HepG2 (cell line): ENCODE measurements around the gene ENTPD7. TPM values are rescaled to one million over a fixed set of nuclear protein-coding genes. Genes with fewer than 3 reads are reported as not detected.
A peak's percentile ranks its signal among the peaks of the same experiment; 100 is the strongest.

Source experiments
- ATF4 ChIP-seq, 2 experiments: fragments of 450-650 bp in 1 of 2; sonication (generic) in 1 of 2; formaldehyde crosslinking; IDR thresholded peaks; 2 replicates each; pipeline versions ENCODE4 v1.5.0 to v1.8.0; 2020 to 2022; ENCODE audit warnings: mild to moderate bottlenecking in 1 of 2, missing genetic modification reagents in 1 of 2
- ATF7 ChIP-seq, 2 experiments: fragments of 450-650 bp in 1 of 2; sonication (generic) in 1 of 2; formaldehyde crosslinking in 1 of 2; IDR thresholded peaks; 2 replicates each; pipeline versions ENCODE4 v1.4.0 to v1.6.1; 2016 to 2020; ENCODE audit warnings: antibody characterized with exemption in 1 of 2, mild to moderate bottlenecking in 1 of 2, missing genetic modification reagents in 1 of 2
- BRCA1 ChIP-seq: sonication (generic); formaldehyde crosslinking; IDR thresholded peaks from 2 replicates; pipeline ENCODE4 v1.4.0; 2020; ENCODE audit warnings: missing genetic modification reagents
- FOSL2 ChIP-seq: sonication (generic); formaldehyde crosslinking; IDR thresholded peaks from 2 replicates; pipeline ENCODE4 v1.4.0; 2020; ENCODE audit warnings: missing genetic modification reagents
- JARID2 ChIP-seq: sonication (generic); formaldehyde crosslinking; IDR thresholded peaks from 2 replicates; pipeline ENCODE4 v1.8.1; 2023; ENCODE audit warnings: missing genetic modification reagents, inconsistent platforms; ENCODE audit not compliant: insufficient replicate concordance
- KAT7 ChIP-seq: IDR thresholded peaks from 2 replicates; pipeline ENCODE4 v1.6.1; 2018; ENCODE audit warnings: borderline replicate concordance, missing compliant biosample characterization
- KDM3A ChIP-seq: IDR thresholded peaks from 2 replicates; pipeline ENCODE4 v1.6.1; 2018; ENCODE audit warnings: low read depth, missing compliant biosample characterization
- MTA1 ChIP-seq: sonication (generic); formaldehyde crosslinking; IDR thresholded peaks from 2 replicates; pipeline ENCODE4 v1.4.0; 2020; ENCODE audit warnings: missing genetic modification reagents, mild to moderate bottlenecking, borderline replicate concordance
- NFE2L2 ChIP-seq: fragments of 150-350 bp; IDR thresholded peaks from 2 replicates; pipeline ENCODE4 v1.6.1; 2014; ENCODE audit warnings: low read length
- NFKB2 ChIP-seq: sonication (generic); formaldehyde crosslinking; IDR thresholded peaks from 2 replicates; pipeline ENCODE4 v1.4.0; 2020; ENCODE audit warnings: missing genetic modification reagents, borderline replicate concordance
- RAD21 ChIP-seq: fragments of 450-650 bp; formaldehyde crosslinking; IDR thresholded peaks from 2 replicates; pipeline ENCODE4 v1.5.0; 2020; ENCODE audit warnings: mild to moderate bottlenecking
- RBM39 ChIP-seq: fragments of 200-400 bp; formaldehyde crosslinking; IDR thresholded peaks from one replicate; pipeline ENCODE4 v1.6.1; 2018; ENCODE audit warnings: antibody characterized with exemption, mild to moderate bottlenecking, low read depth, low read length; ENCODE audit not compliant: poor library complexity, severe bottlenecking
- SYNCRIP ChIP-seq: fragments of 200-400 bp; formaldehyde crosslinking; IDR thresholded peaks from 2 replicates; pipeline ENCODE4 v1.6.1; 2018; ENCODE audit warnings: mild to moderate bottlenecking, low read depth, low read length; ENCODE audit not compliant: insufficient read depth
- TBX2 ChIP-seq: sonication (generic); formaldehyde crosslinking; IDR thresholded peaks from 2 replicates; pipeline ENCODE4 v1.5.0; 2020; ENCODE audit warnings: missing genetic modification reagents, mild to moderate bottlenecking, borderline replicate concordance
- TEAD3 ChIP-seq: optimal IDR thresholded peaks from 2 replicates; pipeline ENCODE3; 2016; ENCODE audit warnings: borderline replicate concordance
- THAP11 ChIP-seq: IDR thresholded peaks from 2 replicates; pipeline ENCODE4 v1.6.1; 2016; ENCODE audit warnings: missing biosample characterization, missing genetic modification reagents
- ZBTB21 ChIP-seq: sonication (generic); formaldehyde crosslinking; IDR thresholded peaks from 2 replicates; pipeline ENCODE4 v1.4.0; 2020; ENCODE audit warnings: missing genetic modification reagents
- ZNF280D ChIP-seq: sonication (generic); formaldehyde crosslinking; IDR thresholded peaks from 2 replicates; pipeline ENCODE4 v1.5.1; 2020; ENCODE audit warnings: mild to moderate bottlenecking, missing genetic modification reagents
- ZNF354B ChIP-seq: sonication (generic); formaldehyde crosslinking; IDR thresholded peaks from 2 replicates; pipeline ENCODE4 v1.8.0; 2022; ENCODE audit warnings: mild to moderate bottlenecking, missing genetic modification reagents
- ZNF383 ChIP-seq: sonication (generic); formaldehyde crosslinking; IDR thresholded peaks from 2 replicates; pipeline ENCODE4 v1.4.0; 2020; ENCODE audit warnings: missing genetic modification reagents, mild to moderate bottlenecking, borderline replicate concordance
- ZNF460 ChIP-seq: sonication (generic); formaldehyde crosslinking; IDR thresholded peaks from 2 replicates; pipeline ENCODE4 v1.5.1; 2020; ENCODE audit warnings: missing genetic modification reagents, mild to moderate bottlenecking, borderline replicate concordance
- ZNF468 ChIP-seq: sonication (generic); formaldehyde crosslinking; IDR thresholded peaks from 2 replicates; pipeline ENCODE4 v1.8.0; 2022; ENCODE audit warnings: mild to moderate bottlenecking, moderate library complexity, missing genetic modification reagents
- ZNF576 ChIP-seq: sonication (generic); formaldehyde crosslinking; IDR thresholded peaks from 2 replicates; pipeline ENCODE4 v1.4.0; 2020; ENCODE audit warnings: mild to moderate bottlenecking, missing genetic modification reagents
- ZNF747 ChIP-seq: sonication (generic); formaldehyde crosslinking; IDR thresholded peaks from 2 replicates; pipeline ENCODE4 v1.8.1; 2023; ENCODE audit warnings: missing genetic modification reagents, mild to moderate bottlenecking, borderline replicate concordance
- polyA plus RNA-seq, 8 experiments: library from polyadenylated mRNA; depleted of rRNA in 3 of 8; stranded (reverse) in 7 of 8; unstranded in 1 of 8; fragments of >200 nt; fragmentation: Illumina TruSeq in 4 of 8; extraction: Trizol in 4 of 8; gene quantifications; 2 replicates each; pipeline versions ENCODE4 v1.2.1 to v1.2.3, GENCODE V29; 2011 to 2016; ENCODE audit warnings: low read depth in 4 of 8, missing spikeins in 1 of 8, mixed read lengths in 1 of 8; ENCODE audit not compliant: insufficient read depth in 1 of 8
- total RNA-seq, 5 experiments: library from RNA; depleted of rRNA; stranded (reverse); fragments of >200 nt; fragmentation: Illumina TruSeq; extraction: Trizol; gene quantifications; 2 replicates each; pipeline ENCODE4 v1.2.3, GENCODE V29; 2016; ENCODE audit warnings: low read depth in 1 of 5

Gene ENTPD7
- total and polyA plus RNA-seq, 2 of the 13 experiments (the other 11 are each of a cell fraction or from before 2014, with no cell fraction given), result 7.6 to 36.5 TPM

GRCh38 chr10:99620711-99621453 lies 38.4 kb upstream of the ENTPD7 start (continued):
- TF ChIP-seq JARID2 (no peak), ZNF280D (peak; percentile 92), NFE2L2 (no peak), ZNF383 (CRISPR knock-in tag) (0 out of 2 replicates have a peak, but pooled peaks have one; percentile 30), SYNCRIP (no peak), ZNF576 (CRISPR knock-in tag) (peak; percentile 89), KDM3A (CRISPR knock-in tag) (peak; percentile 53; the same call in 1 of the 2 replicates), ZNF468 (CRISPR knock-in tag) (no peak), ZNF460 (CRISPR knock-in tag) (no peak), RBM39 (peak; percentile 94), BRCA1 (CRISPR knock-in tag) (peak; percentile 50; the same call in 1 of the 2 replicates), MTA1 (CRISPR knock-in tag) (peak; percentile 95; the same call in 1 of the 2 replicates), RAD21 (CRISPR knock-in tag) (0 out of 2 replicates have a peak, but pooled peaks have one; percentile 11), ATF4 (CRISPR knock-in tag; IDR thresholded peaks at IDR 0.05) (peak in 1 of 2 experiments; percentile 63; a peak in 1 of 4 replicates), ZBTB21 (CRISPR knock-in tag) (no peak), TBX2 (CRISPR knock-in tag) (peak; percentile 78; the same call in 1 of the 2 replicates), ZNF747 (CRISPR knock-in tag) (peak; percentile 88), NFKB2 (CRISPR knock-in tag) (peak; percentile 83; the same call in 1 of the 2 replicates), KAT7 (no peak; the same call in 1 of the 2 replicates), ATF7 (IDR thresholded peaks at IDR 0.05) (peak; percentile 1; the same call in 1 of the 2 replicates), ATF7 (CRISPR knock-in tag; IDR thresholded peaks at IDR 0.05) (no peak), TEAD3 (CRISPR knock-in tag) (peak; percentile 8), FOSL2 (CRISPR knock-in tag) (peak; percentile 97), ZNF354B (0 out of 2 replicates have a peak, but pooled peaks have one; percentile 72), THAP11 (CRISPR knock-in tag) (peak; percentile 58)
